Measurements from ENCODE around the gene RSPO3.

DNA sequence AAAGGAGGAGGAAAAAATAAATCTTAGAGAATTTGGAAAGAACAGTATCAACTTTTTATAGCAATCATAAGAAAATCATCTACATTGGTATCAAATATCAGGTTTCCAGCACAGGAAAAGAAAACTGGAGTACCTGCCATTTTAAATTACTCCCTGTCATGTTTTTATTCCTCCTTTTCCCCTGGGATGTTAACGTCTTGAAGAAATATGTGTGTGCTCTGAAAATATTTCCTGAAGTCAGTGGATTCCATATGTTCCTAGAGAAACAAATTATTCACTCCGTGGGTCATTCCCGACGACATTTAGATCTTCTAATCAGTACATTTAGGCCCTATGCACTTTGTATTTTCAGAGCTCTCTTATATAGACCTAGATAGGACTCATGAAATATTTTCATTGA is 42.0 kb upstream of the RSPO3 start:
- no peak for TF ChIP-seq GATA3 (IDR thresholded peaks at IDR 0.05; ENCODE audit: low read depth, low read length)
- TF ChIP-seq GATA2 (IDR thresholded peaks at IDR 0.05; ENCODE audit: low read depth, low read length) = no peak

Measured in SH-SY5Y (cell line).